ENCODE results near the gene FAM193B. TPM values are rescaled to one million over a fixed set of nuclear protein-coding genes. Genes with fewer than 3 reads are reported as not detected.
A peak's percentile ranks its signal among the peaks of the same experiment; 100 is the strongest.

FAM193B gene
- total RNA-seq, 1 donor = 32.6 TPM

DNA sequence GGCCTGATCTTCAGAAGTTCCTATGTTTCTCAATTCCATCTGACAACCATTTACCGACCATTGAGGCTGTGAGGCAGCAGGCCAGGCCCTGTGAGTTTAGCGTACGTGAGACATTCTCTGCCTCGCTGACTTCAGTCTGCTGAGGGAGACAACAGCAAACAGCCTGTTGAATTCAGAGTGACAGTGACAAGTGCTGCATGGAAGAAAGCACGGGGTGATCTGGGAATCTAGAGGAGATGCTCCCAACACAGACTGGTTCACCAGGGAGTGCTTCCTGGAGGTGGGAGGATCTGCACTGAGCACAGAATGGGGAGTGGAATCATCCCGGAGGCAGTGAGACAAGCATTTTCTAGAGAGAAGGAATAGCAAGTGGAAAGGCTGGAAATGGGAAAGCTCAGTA is 27.6 kb downstream of the FAM193B start:
- Histone ChIP-seq H2AFZ (ENCODE audit: low read length) (no peak overlapping the region), H3K27me3 (ENCODE audit: insufficient read depth, low read length) (no peaks in the 10 kb centered on the region), H4K20me1 (ENCODE audit: insufficient read depth, low read length) (peaks cover 38% of the 10 kb centered on the region), H3K4me2 (ENCODE audit: insufficient read depth, low read length) (no peak overlapping the region), H3K79me2 (ENCODE audit: insufficient read depth, low read length) (peaks cover 38% of the 10 kb centered on the region), H3K4me1 (ENCODE audit: insufficient read depth, low read length) (no peaks in the 10 kb centered on the region), H3K4me3 (ENCODE audit: insufficient read depth, low read length) (no peak overlapping the region), H3K9me3 (ENCODE audit: low read depth, low read length) (no peaks in the 10 kb centered on the region), H3K27ac (ENCODE audit: low read depth, low read length) (no peak overlapping the region), H3K36me3 (ENCODE audit: insufficient read depth, low read length) (peaks cover 81% of the 10 kb centered on the region)
- DNase-seq (ENCODE audit: insufficient read length, low spot score, missing footprints) = peak; percentile 45
- TF ChIP-seq, protein P1, sequence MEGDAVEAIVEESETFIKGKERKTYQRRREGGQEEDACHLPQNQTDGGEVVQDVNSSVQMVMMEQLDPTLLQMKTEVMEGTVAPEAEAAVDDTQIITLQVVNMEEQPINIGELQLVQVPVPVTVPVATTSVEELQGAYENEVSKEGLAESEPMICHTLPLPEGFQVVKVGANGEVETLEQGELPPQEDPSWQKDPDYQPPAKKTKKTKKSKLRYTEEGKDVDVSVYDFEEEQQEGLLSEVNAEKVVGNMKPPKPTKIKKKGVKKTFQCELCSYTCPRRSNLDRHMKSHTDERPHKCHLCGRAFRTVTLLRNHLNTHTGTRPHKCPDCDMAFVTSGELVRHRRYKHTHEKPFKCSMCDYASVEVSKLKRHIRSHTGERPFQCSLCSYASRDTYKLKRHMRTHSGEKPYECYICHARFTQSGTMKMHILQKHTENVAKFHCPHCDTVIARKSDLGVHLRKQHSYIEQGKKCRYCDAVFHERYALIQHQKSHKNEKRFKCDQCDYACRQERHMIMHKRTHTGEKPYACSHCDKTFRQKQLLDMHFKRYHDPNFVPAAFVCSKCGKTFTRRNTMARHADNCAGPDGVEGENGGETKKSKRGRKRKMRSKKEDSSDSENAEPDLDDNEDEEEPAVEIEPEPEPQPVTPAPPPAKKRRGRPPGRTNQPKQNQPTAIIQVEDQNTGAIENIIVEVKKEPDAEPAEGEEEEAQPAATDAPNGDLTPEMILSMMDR (IDR thresholded peaks at IDR 0.05; ENCODE audit: extremely low read depth, low read depth, low read length) = no peak

DNA sequence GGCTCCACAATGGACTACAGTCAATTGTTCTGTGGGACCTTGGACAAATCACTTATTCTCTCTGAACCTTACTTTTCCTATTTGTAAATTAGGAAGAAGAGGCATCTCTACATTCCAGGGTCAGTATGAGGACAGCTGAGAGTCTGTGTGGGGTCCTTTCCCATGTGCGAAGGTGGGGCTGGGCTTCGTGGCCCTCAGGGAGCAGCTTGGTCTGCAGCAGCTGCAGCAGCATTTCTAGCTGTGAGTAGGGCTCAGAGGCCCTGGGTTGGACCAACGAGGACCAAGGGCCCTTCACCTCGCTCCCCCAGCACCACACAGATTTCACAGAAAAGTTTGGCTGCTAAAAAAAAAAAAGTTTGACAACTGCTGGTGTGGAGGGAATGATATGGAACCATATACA is 28.2 kb downstream of the FAM193B start:
- Histone ChIP-seq H3K36me3 (ENCODE audit: insufficient read depth, low read length) (peaks cover 82% of the 10 kb centered on the region), H3K79me2 (ENCODE audit: insufficient read depth, low read length) (peaks cover 36% of the 10 kb centered on the region), H3K27me3 (ENCODE audit: insufficient read depth, low read length) (no peaks in the 10 kb centered on the region), H3K4me3 (ENCODE audit: insufficient read depth, low read length) (no peak overlapping the region), H3K4me2 (ENCODE audit: insufficient read depth, low read length) (no peak overlapping the region), H2AFZ (ENCODE audit: low read length) (no peak overlapping the region), H3K27ac (ENCODE audit: low read depth, low read length) (no peak overlapping the region), H4K20me1 (ENCODE audit: insufficient read depth, low read length) (peaks cover 39% of the 10 kb centered on the region), H3K9me3 (ENCODE audit: low read depth, low read length) (no peaks in the 10 kb centered on the region), H3K4me1 (ENCODE audit: insufficient read depth, low read length) (no peaks in the 10 kb centered on the region)
- TF ChIP-seq, protein P1 (IDR thresholded peaks at IDR 0.05; ENCODE audit: extremely low read depth, low read depth, low read length) = no peak
- peak; percentile 1 for DNase-seq (ENCODE audit: insufficient read length, low spot score, missing footprints)

DNA sequence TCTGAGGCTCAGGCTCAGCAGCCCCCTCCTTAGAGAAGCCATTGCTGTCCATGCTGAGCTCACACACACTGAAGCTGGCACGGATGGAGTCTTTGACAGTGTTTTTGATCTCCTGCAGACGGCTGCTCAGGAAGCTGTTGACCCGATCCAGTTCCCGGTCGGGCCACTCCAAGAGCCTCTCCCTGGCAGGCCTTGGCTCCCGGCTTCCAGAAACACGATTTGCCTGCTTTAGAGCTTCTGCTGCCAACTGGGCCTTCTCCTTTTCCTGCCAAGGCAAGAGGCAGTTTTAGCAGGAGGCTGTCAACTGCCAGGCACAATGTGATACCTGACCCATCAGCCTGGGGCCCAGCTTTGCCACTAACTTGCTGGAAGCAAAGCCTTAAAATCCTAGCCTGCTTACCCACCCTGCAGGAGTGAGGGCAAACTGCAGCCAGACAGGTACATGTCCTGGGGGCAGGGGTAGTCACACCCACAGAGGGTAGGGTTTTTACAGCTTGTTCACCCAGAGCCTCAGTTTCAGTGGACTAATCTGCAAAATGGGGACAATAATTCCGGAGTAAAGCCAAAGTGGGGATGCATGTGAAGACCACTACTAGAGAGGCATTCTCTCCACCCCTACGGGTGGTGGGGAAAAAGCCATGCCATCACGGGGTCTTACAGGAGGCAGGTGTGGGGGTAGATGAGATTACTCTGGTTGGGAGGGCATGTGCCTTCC is 29.3 kb downstream of the FAM193B start:
- Histone ChIP-seq H3K4me1 (ENCODE audit: insufficient read depth, low read length) (no peaks in the 10 kb centered on the region), H3K27ac (ENCODE audit: low read depth, low read length) (no peak overlapping the region), H4K20me1 (ENCODE audit: insufficient read depth, low read length) (peaks cover 30% of the 10 kb centered on the region), H3K9me3 (ENCODE audit: low read depth, low read length) (no peaks in the 10 kb centered on the region), H3K79me2 (ENCODE audit: insufficient read depth, low read length) (peaks cover 31% of the 10 kb centered on the region), H3K27me3 (ENCODE audit: insufficient read depth, low read length) (no peaks in the 10 kb centered on the region), H2AFZ (ENCODE audit: low read length) (no peak overlapping the region), H3K36me3 (ENCODE audit: insufficient read depth, low read length) (peaks cover 81% of the 10 kb centered on the region), H3K4me2 (ENCODE audit: insufficient read depth, low read length) (no peak overlapping the region), H3K4me3 (ENCODE audit: insufficient read depth, low read length) (no peak overlapping the region)
- peak; percentile 25 for DNase-seq (ENCODE audit: insufficient read length, low spot score, missing footprints)
- TF ChIP-seq, protein P1 (IDR thresholded peaks at IDR 0.05; ENCODE audit: extremely low read depth, low read depth, low read length) = no peak

DNA sequence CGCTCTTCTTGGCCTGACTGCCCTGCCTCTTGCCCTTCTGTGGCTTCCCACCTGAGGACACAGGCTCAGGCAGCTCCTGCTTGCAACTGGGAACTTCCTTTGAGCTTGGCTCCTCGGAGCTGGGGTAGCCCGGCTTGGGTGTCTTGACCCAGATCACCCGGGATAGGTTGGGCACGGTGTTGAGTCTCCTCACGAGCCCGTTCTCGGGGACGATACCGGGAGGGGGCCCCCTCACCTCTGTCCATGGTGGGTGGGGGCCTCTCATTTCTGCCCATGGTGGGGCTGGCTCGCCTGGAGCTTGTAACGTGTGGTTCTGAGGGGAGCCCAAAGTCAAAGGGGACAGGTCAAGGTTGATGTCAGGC is 29.8 kb downstream of the FAM193B start:
- peaks cover 29% of the 10 kb centered on the region for H4K20me1 ChIP-seq (ENCODE audit: insufficient read depth, low read length)
- no peaks in the 10 kb centered on the region for H3K27me3 ChIP-seq (ENCODE audit: insufficient read depth, low read length)
- DNase-seq (ENCODE audit: insufficient read length, low spot score, missing footprints) = peak; percentile 14
- H3K9me3 ChIP-seq (ENCODE audit: low read depth, low read length) = no peaks in the 10 kb centered on the region
- no peak overlapping the region for H3K4me2 ChIP-seq (ENCODE audit: insufficient read depth, low read length)
- H2AFZ ChIP-seq (ENCODE audit: low read length) = no peak overlapping the region
- H3K36me3 ChIP-seq (ENCODE audit: insufficient read depth, low read length) = peaks cover 81% of the 10 kb centered on the region
- no peak overlapping the region for H3K4me3 ChIP-seq (ENCODE audit: insufficient read depth, low read length)
- no peaks in the 10 kb centered on the region for H3K4me1 ChIP-seq (ENCODE audit: insufficient read depth, low read length)
- H3K79me2 ChIP-seq (ENCODE audit: insufficient read depth, low read length) = peaks cover 33% of the 10 kb centered on the region
- H3K27ac ChIP-seq (ENCODE audit: low read depth, low read length) = no peak overlapping the region
- TF ChIP-seq, protein P1 (IDR thresholded peaks at IDR 0.05; ENCODE audit: extremely low read depth, low read depth, low read length) = no peak

All from osteoblast (primary cell).